HCT116 (cell line): ENCODE data around the gene TMCC1.

Experiments
- EGR1 ChIP-seq: IDR thresholded peaks from 2 replicates; pipeline ENCODE4 v1.6.1; 2012; ENCODE audit warnings: low read depth
- EZH2 ChIP-seq: fragments of 200-600 bp; sonication (generic); IDR thresholded peaks from 2 replicates; pipeline ENCODE4 v1.6.1; 2017; ENCODE audit warnings: antibody characterized with exemption, mixed run types
- EZH2phosphoT487 ChIP-seq: fragments of 200-600 bp; IDR thresholded peaks from 2 replicates; pipeline ENCODE4 v1.6.1; 2018; ENCODE audit warnings: antibody characterized with exemption, borderline replicate concordance
- JUND ChIP-seq: IDR thresholded peaks from 2 replicates; pipeline ENCODE4 v1.6.1; 2012
- POLR2A ChIP-seq: IDR thresholded peaks from 2 replicates; pipeline ENCODE4 v1.7.0; 2011; ENCODE audit warnings: borderline replicate concordance; ENCODE audit not compliant: insufficient read depth, insufficient read length; ENCODE audit errors: extremely low read depth
- RAD21 ChIP-seq: IDR thresholded peaks from 2 replicates; pipeline ENCODE4 v1.6.1; 2012; ENCODE audit warnings: low read depth, mild to moderate bottlenecking
- SIN3A ChIP-seq: IDR thresholded peaks from 2 replicates; pipeline ENCODE4 v1.6.1; 2012; ENCODE audit warnings: low read depth
- TCF7L2 ChIP-seq: IDR thresholded peaks from 2 replicates; pipeline ENCODE4 v1.7.0; 2011; ENCODE audit warnings: borderline replicate concordance, inconsistent platforms; ENCODE audit not compliant: insufficient read depth, insufficient read length; ENCODE audit errors: extremely low read depth
- YY1 ChIP-seq: IDR thresholded peaks from 2 replicates; pipeline ENCODE4 v1.6.1; 2011; ENCODE audit warnings: low read length, low read depth, moderate library complexity, mild to moderate bottlenecking; ENCODE audit not compliant: insufficient replicate concordance; ENCODE audit errors: extremely low read depth
- TF ChIP-seq, protein P1 (sequence below), 3 experiments: fragments of 200-600 bp in 1 of 3; sonication (generic) in 1 of 3; IDR thresholded peaks in 2 of 3; conservative IDR thresholded peaks in 1 of 3; 2 replicates each; pipeline ENCODE4 v1.5.1; 2012 to 2017; ENCODE audit warnings: low read depth in 2 of 3, low read length in 2 of 3, antibody characterized with exemption in 1 of 3, borderline replicate concordance in 1 of 3, control low read depth in 1 of 3, mild to moderate bottlenecking in 1 of 3, mixed read lengths in 1 of 3, mixed run types in 1 of 3, moderate library complexity in 1 of 3; ENCODE audit not compliant: insufficient read depth in 1 of 3
- TF ChIP-seq, protein P2 (sequence below): IDR thresholded peaks from 2 replicates; pipeline ENCODE4 v1.6.1; 2012; ENCODE audit warnings: low read depth
- TF ChIP-seq, protein P3 (sequence below): IDR thresholded peaks from 2 replicates; pipeline ENCODE4 v1.6.1; 2012
- TF ChIP-seq, protein P4 (sequence below): IDR thresholded peaks from 2 replicates; pipeline ENCODE4 v1.6.1; 2012

DNA sequence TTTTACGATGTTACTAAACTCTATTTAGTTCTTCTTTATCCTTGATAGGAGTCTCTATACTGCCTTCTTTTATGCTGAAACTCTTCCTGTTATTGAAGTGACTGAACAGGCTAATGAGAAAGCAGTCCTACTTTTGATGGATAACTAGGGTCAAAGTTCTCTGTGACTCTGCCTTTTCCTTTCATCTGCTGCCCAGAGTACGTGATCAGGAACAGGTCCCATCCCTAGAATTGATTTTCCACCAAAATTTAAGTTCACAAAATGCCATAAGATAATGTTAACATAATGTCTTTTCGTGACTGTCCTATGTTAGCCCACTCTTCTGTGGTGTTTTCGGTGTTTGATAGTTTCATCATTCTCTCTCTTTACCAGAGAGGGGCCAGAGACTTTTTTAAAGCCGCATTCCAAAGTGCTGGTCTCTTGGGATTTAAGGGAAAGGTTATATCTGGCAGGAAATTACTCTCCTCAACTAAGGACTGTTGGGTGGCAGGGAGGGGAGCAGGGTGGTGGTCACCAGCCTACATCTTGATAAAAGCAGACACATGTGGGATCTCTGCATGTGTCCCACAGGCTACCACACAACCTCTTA, 236.8 kb downstream of the TMCC1 start:
- TF ChIP-seq, protein P1, sequence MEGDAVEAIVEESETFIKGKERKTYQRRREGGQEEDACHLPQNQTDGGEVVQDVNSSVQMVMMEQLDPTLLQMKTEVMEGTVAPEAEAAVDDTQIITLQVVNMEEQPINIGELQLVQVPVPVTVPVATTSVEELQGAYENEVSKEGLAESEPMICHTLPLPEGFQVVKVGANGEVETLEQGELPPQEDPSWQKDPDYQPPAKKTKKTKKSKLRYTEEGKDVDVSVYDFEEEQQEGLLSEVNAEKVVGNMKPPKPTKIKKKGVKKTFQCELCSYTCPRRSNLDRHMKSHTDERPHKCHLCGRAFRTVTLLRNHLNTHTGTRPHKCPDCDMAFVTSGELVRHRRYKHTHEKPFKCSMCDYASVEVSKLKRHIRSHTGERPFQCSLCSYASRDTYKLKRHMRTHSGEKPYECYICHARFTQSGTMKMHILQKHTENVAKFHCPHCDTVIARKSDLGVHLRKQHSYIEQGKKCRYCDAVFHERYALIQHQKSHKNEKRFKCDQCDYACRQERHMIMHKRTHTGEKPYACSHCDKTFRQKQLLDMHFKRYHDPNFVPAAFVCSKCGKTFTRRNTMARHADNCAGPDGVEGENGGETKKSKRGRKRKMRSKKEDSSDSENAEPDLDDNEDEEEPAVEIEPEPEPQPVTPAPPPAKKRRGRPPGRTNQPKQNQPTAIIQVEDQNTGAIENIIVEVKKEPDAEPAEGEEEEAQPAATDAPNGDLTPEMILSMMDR (IDR thresholded peaks at IDR 0.05 in 2 of 3, conservative IDR thresholded peaks at IDR 0.05 in 1 of 3; ENCODE audit: borderline replicate concordance in 1 of 3, insufficient read depth in 1 of 3, low read depth in 2 of 3, low read length in 2 of 3): no peak
- TF ChIP-seq SIN3A: no peak
- TF ChIP-seq TCF7L2: no peak
- no peak for TF ChIP-seq RAD21
- TF ChIP-seq EZH2phosphoT487: no peak
- no peak for TF ChIP-seq EZH2
- TF ChIP-seq, protein P2, sequence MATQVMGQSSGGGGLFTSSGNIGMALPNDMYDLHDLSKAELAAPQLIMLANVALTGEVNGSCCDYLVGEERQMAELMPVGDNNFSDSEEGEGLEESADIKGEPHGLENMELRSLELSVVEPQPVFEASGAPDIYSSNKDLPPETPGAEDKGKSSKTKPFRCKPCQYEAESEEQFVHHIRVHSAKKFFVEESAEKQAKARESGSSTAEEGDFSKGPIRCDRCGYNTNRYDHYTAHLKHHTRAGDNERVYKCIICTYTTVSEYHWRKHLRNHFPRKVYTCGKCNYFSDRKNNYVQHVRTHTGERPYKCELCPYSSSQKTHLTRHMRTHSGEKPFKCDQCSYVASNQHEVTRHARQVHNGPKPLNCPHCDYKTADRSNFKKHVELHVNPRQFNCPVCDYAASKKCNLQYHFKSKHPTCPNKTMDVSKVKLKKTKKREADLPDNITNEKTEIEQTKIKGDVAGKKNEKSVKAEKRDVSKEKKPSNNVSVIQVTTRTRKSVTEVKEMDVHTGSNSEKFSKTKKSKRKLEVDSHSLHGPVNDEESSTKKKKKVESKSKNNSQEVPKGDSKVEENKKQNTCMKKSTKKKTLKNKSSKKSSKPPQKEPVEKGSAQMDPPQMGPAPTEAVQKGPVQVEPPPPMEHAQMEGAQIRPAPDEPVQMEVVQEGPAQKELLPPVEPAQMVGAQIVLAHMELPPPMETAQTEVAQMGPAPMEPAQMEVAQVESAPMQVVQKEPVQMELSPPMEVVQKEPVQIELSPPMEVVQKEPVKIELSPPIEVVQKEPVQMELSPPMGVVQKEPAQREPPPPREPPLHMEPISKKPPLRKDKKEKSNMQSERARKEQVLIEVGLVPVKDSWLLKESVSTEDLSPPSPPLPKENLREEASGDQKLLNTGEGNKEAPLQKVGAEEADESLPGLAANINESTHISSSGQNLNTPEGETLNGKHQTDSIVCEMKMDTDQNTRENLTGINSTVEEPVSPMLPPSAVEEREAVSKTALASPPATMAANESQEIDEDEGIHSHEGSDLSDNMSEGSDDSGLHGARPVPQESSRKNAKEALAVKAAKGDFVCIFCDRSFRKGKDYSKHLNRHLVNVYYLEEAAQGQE: no peak
- no peak for TF ChIP-seq YY1
- peak; percentile 75 for TF ChIP-seq JUND
- TF ChIP-seq, protein P3, sequence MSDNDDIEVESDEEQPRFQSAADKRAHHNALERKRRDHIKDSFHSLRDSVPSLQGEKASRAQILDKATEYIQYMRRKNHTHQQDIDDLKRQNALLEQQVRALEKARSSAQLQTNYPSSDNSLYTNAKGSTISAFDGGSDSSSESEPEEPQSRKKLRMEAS: no peak; the same call in 1 of the 2 replicates
- TF ChIP-seq, protein P4, sequence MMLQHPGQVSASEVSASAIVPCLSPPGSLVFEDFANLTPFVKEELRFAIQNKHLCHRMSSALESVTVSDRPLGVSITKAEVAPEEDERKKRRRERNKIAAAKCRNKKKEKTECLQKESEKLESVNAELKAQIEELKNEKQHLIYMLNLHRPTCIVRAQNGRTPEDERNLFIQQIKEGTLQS: no peak
- no peak for TF ChIP-seq POLR2A
- TF ChIP-seq EGR1: no peak
